GM19035 (cell line): ENCODE results near the gene RHOC.

Source experiments
- ATAC-seq: cut with Tn5 transposase; IDR thresholded peaks from one replicate; pipeline ENCODE4 v1.9.1; 2021; ENCODE audit not compliant: unreplicated experiment

RHOC gene

DNA sequence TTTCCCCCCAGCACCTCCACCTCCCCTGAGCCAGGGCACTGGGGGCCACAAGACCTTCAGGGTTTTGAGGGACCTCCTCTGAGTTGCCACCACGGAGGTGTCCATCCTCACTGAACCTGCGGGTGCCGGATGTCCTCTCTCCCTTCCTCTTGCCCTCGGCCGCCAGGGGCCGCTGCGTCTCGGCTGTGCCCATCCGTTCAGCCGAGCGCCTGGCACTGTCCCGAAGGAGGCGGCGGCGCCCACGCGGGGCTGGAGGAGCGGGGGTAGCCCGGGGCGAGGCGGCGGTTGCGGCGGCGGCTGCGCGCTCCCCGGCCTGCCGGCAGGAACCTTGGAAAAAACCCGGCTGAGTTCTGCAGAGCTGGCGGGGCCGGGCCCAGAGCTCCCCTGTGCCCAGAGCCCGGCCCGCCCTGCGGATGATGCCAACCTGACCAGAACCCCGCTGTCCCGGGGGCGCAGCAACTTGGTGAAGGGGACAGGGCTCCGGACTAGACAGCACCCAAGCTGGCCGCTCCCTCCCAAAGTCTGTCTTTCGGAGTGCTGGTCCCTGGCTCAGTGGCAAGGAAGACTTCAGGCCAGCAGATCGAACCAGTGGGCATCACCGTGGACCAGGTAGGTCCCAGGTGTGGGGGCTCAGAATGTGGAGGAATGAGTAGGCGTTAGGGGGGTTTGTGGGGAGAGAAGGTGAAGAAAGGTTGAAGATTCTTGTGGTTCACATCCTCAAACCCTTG lies 11.9 kb upstream of the RHOC start:
- no peak for ATAC-seq

DNA sequence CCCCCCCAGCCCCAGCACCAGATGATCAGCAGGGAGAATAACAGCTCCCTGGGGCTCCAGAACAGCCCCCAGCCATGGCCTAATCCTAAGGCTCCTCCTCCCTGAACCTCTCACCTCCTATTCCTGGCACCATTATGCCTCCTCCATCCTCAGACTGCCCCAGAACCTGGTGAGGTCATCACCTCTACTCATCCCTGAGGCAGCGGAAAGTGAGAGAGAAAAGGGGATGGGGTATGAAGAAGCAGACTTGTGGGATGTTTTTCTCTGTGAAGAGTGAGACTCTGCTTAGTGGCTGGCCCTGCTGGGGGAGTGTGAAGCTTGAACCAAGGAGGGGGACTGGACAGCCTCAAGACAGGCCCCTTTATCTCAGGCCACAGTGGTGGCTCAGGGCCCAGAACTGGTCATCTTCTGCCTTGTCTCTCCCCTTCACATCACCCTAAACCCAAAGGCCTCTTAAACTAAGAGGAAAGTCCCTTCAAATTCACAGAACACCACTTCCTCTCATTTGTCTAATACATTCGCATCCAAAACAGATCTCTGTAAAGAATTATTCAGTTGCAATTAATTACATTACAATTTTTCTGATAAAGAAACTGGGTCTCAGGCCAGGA lies 10.4 kb upstream of the RHOC start:
- ATAC-seq: no peak

DNA sequence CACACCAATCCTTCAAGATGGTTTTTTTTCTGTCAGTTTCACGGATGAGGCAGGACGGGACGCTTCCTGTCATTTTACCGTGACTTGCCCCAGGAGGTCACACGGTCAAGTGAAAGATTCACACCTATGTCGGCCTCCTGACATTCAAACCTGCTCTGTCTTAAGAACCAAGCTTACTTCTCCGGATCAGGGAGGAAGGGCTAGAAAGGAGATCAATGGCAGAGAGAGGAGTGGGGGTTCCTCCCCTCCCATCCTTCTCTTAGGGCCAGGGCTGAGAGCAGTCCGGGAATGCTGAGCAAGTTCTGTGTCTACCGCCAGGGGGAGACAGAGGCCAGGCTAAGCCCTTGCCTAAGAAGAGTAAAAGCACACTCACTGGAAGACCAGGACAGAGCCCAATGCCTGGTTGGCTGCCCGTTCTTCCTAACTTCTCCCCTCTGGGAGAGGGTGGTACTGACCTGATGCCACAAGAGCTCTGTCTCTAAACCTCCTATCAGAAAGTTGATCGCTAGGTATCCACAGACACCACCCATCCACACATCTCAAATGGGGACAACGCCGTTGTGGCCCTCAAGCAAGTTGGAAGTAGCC lies 9.3 kb upstream of the RHOC start:
- ATAC-seq: no peak

- ATAC-seq: peak; percentile 86
Measured at GRCh38 chr1:112715264-112716053, 8.5 kb upstream of the RHOC start, which contains the start of gene PPM1J. PPM1J (minus strand) TSS chr1:112715332; CDS start chr1:112715301, 31 bp downstream.

DNA sequence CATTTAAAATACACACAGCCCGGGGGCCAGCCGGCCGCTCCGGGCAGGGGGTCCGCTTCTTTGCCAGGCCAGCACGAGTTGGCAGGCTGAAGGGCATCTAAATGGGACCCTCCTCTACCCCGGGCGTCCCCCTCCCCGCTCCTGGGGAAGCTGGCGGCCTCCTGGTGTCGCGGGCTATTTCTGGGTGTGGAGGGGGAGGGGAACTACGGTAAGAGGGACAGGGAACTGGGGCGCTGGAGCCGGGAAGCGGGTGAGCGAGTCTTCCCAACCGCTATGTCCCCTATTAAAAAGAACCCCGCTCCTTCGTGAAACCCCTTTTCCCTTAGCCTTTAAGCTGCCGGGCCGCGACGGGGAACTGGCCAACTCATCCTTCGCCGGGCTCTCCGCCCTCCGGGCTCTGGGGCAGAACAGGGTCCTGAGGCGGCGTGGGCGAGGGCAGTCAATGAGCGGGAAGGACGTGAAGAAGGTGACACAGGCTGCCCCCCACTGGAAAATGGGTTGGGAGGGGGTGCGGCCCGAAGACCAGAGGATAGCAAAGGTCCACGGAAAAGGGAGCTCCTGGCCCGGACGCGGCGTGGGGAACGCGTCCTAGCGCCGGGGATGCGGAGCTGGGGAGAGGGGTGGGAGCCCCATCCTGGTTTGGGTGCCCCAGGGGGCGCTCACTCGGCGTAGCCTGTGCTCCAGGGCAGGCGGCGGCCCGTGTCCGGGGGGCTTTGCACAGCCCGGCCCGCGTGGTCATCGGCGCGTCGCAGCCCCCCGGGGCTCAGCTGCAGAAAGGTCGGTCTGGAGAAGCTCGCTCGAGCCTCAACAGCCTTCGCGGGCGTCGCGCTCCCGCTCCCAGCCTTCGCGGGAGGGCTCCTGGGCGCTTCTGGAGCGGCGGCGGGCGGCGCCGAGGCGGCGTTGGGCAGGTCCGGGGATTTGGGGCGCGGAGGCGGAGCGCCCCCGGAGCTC lies 7.7 kb upstream of the RHOC start:
- ATAC-seq: peak; percentile 20

GRCh38 chr1:112713466-112714312 lies 6.8 kb upstream of the RHOC start:
- no peak for ATAC-seq

- ATAC-seq: no peak
Measured at GRCh38 chr1:112712701-112713128, 5.8 kb upstream of the RHOC start.

DNA sequence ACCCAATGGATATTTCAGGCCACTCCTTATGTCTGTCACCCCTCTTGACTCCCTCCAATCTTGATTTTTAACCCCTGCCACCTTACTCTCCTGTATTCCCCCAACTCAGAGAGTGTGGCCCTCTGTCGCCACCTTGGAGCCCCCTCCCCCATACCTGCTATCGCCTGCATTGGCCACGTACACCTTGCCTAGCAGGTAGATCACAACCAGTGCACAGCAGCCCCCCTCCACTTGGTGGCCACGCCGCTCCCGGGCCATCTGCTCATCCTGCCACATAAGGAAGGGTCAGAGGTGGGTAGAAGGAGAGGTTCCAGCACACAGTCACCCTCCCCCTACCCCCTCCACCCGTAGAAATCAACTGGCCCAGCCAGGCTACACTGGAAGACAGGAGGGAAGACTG lies 5.3 kb upstream of the RHOC start:
- no peak for ATAC-seq

- ATAC-seq: no peak
Measured at GRCh38 chr1:112711670-112712069, 4.7 kb upstream of the RHOC start.

GRCh38 chr1:112711041-112711440 lies 4.1 kb upstream of the RHOC start:
- ATAC-seq: no peak

DNA sequence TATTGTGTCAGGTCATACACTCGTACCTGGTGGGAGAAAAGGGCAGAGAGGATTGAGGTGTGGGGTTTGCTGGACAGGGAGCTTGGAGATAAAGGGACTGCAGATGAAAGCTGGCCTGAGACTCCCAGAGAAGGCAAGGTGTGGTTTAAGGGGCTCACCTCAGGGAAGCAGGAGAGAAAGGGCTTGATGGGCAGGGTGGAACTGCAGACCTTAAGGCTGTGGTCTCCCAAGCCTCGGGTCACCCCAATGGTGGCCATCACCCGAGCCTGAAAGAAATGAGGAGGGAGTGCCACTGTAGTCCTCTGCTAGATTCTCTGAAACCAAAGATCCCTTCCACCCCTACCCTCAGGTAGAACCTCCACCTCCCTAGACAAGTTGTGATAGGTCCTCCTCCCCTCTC lies 3.7 kb upstream of the RHOC start:
- no peak for ATAC-seq

GRCh38 chr1:112710159-112710558 lies 3.2 kb upstream of the RHOC start:
- no peak for ATAC-seq

- ATAC-seq: no peak
Measured at GRCh38 chr1:112708489-112708888, 1.6 kb upstream of the RHOC start.

- ATAC-seq: no peak
Measured at GRCh38 chr1:112708002-112708448, 1.1 kb upstream of the RHOC start.

DNA sequence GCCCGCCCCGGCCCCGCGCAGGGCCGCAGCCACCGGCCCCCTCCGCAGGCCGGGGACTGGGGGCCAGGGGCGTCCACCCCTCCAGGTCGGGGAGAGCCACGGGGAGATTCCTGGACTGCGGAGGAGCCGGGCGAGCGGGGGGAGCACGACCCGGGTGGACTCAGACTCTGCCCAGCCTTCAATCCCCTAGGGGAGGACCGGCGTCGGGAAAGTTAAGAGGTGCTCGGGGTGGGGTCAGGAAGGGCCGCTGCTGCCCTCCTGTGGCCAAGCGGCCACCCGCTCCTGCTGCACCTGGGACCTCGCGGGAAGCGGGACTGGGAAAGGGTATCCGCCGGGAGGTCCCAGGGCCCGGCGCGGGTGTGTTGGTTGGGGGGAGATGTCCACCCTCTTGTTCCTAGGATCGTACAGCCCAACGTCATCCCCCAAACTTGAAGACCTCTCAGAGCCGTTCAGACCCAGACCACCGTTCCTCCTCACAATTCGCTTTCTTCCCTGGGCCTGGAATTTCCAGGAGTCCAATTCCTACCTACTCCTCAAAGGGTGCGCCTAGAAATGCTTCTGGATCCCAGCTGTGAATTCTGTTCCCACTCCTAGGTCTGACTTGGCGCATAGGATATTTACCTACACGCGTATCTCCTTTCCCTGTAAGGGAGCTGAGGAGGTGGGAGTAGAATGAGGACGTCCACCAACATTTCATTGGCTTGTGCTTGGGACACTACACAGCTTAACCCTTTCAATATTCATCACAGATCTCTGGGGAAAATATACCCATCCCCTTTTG lies 484 bp upstream of the RHOC start:
- ATAC-seq: peak; percentile 55

DNA sequence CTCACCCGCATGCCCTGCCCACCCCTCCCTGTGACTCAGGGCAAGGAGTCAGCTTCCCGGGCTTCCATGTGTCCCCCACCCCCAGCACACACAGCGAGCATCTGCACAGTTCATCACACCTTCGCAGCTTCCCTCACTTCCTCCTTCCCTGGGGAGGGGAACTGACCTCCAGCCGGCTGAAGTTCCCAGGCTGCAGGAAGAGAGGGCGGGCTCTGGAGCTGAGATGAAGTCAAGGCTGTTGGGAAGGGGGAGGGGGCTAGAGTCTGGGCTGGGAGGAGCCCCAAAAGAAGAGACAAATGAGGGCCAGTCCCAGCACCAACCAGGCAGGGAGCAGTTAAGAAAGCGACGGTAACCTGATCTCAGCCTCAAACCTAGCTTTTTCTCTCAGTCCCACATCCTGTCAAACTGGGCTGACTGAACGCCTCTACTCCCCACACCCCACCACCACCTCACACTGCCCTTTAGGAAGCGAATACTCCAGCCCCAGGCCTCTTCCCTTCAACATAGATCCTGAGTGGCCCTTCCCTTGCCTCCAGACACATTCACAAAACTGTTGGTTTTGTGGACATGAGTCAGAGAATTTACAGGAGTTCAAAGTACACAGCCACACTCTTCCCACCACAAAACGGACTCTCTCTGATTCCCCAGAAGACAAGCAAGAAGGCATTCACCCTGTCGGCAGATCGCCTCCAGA lies 1.8 kb downstream of the RHOC start:
- ATAC-seq: peak; percentile 61

DNA sequence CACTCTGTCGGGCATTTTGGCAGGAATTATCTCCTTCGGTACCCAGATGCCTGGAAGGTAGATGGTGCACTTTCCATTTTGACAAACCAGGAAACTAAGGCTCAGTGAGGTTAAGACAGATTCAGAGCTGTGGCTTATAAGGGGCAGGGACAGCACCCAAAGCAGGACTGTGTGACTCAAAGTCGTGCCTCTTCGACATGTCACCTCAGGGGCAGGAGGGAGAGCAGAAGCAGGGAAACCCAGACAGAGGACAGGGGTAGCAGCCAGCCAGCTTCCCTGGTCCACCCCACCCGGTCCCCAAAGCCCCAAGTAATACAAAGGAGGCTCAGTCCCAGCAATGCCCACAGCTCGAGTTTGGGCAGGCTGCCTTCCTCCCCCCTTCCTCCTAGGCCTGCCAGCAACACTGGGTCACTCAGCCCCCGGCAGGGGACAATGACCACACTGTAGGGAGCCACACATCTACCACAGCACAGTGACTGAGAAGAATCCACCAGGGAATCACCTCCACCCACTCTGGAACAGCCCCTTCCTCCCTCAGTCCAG lies 2.5 kb downstream of the RHOC start:
- ATAC-seq: no peak

- ATAC-seq: no peak
Measured at GRCh38 chr1:112703706-112704105, 3.2 kb downstream of the RHOC start.
